Epithelial cell of proximal tubule (primary cell): Measurements from ENCODE around the gene CYP2C18. TPM values are rescaled to one million over a fixed set of nuclear protein-coding genes. Genes with fewer than 3 reads are reported as not detected.

ENCODE experiments used
- DNase-seq: peaks from one replicate; pipeline ENCODE4 v3.0.0-alpha.2; 2011; ENCODE audit warnings: low read depth
- H3K4me3 ChIP-seq: 2 replicates; pipeline ENCODE4 v1.5.1; 2011; ENCODE audit warnings: low read depth, mild to moderate bottlenecking, low read length
- CTCF ChIP-seq: conservative IDR thresholded peaks from 2 replicates; pipeline ENCODE4 v1.5.1; 2012; ENCODE audit warnings: low read depth, mild to moderate bottlenecking, low read length
- total RNA-seq: library from RNA; depleted of rRNA; stranded (reverse); fragments of >200 nt; gene quantifications from 2 replicates; pipeline ENCODE4 v1.2.3, GENCODE V29; 2015

Gene CYP2C18
- total RNA-seq, 1 donor from 2014 or later, result not detected

- no peak for TF ChIP-seq CTCF
- no peak for DNase-seq
- no peak overlapping the region for H3K4me3 ChIP-seq
Observed at GRCh38 chr10:94784256-94784655, 100.7 kb downstream of the CYP2C18 start.

- no peak overlapping the region for H3K4me3 ChIP-seq
- no peak for TF ChIP-seq CTCF
- DNase-seq, result no peak
Observed at GRCh38 chr10:94785211-94785610, 101.7 kb downstream of the CYP2C18 start.

Other genes starting within 250 kb of the CYP2C18 start
- gene HELLS, start 137.9 kb upstream of the CYP2C18 start, total RNA-seq, result 42.3 and 71.1 TPM in 2 replicates
- not detected in 2 replicates for gene CYP2C19, start 79.0 kb downstream of the CYP2C18 start, total RNA-seq